ENCODE results near the gene CYB561A3.

CYB561A3 gene

DNA sequence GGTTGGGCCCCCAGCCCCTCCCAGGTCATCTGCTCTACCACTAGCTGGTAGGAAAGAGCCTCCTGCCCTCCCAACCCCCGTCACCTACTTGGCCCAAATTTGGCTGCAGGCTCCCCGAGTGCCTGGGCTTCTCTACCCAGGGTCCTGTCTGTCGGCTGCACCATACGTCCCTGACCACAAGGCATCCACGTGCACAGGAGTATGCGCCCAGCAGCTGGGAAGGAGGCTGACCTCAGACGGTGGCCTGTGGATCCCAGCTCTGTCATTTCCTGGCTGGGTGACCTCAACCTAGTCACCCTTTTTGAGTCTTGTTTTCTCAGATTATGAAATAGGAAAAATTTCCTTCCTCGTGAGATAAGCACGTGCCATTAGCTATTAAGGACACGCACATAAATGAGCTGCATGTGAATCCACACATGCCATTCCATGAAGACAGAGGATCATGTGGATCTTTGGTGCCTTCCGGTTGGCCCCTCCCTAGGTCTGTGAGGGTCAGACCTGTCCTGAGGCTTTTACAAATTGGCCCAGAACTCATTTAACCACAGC lies 13.7 kb downstream of the CYB561A3 start:
- H3K36me3 ChIP-seq (ENCODE audit: control insufficient read depth in 1 of 2, insufficient read depth in 2 of 2, low read length in 2 of 2) = peaks cover 30 to 86% of the 10 kb centered on the region in 2 donors
- H3K4me1 ChIP-seq (ENCODE audit: control insufficient read depth in 1 of 2, insufficient read depth in 2 of 2, low read length in 2 of 2) = peaks cover 24 to 25% of the 10 kb centered on the region in 2 donors
- H3K27me3 ChIP-seq (ENCODE audit: control insufficient read depth in 1 of 2, insufficient read depth in 2 of 2, low read length in 2 of 2) = no peaks in the 10 kb centered on the region
- H3K9me3 ChIP-seq (ENCODE audit: control insufficient read depth in 1 of 2, low read length in 2 of 2) = no peaks in the 10 kb centered on the region
- no peak overlapping the region for H3K27ac ChIP-seq (ENCODE audit: low read depth, low read length)
- H3K9ac ChIP-seq (ENCODE audit: low read depth in 1 of 2, low read length in 2 of 2) = no peak overlapping the region
- no peak overlapping the region for H3K4me3 ChIP-seq (ENCODE audit: low read depth in 1 of 2, low read length in 2 of 2)

DNA sequence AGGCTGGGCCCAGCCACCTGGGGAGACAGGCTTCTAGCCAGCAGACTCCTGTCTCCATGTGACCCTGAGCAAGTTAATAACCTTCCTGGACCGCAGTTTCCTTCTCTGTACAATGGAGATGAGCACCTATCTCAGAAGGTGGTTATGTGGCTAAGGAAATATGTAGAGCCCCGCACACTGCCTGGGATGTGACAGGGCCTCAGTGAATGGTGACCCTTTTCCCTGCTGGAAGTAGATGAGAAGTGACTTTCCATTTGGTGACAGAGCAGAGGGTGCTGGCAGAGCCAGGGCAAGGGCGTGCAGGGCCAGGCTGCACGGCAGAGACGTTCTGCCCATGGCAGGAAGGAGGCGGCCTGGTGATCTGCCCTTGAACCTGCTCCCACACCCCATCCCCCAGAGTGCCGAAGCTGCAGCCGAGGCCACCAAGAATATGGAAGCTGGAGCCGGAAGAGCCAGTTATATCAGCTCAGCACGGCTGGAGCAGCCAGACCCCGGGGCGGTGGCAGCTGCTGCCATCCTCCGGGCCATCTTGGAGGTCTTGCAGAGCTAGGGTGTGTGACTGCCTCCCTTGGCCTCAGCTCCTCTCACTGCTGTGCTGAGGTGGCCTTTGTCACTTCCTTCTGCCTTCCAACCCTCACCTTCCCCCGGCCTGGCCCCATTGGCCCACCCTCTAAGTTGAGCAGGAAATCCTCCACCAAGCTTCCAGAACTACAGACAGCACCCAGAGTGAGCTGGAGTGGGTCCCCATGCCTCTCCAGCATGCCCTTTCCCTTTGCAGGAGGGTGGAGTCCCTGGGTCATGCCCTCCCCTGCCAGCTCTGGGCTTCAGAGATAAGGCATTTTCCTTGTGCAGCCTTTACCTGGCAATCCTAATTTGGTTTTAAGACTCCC lies 15.5 kb downstream of the CYB561A3 start:
- peaks cover 41 to 95% of the 10 kb centered on the region in 2 donors for H3K36me3 ChIP-seq (ENCODE audit: control insufficient read depth in 1 of 2, insufficient read depth in 2 of 2, low read length in 2 of 2)
- no peaks in the 10 kb centered on the region for H3K9me3 ChIP-seq (ENCODE audit: control insufficient read depth in 1 of 2, low read length in 2 of 2)
- no peaks in the 10 kb centered on the region for H3K27me3 ChIP-seq (ENCODE audit: control insufficient read depth in 1 of 2, insufficient read depth in 2 of 2, low read length in 2 of 2)
- peak overlapping the region in 1 of 2 donors; percentile 32 for H3K4me3 ChIP-seq (ENCODE audit: low read depth in 1 of 2, low read length in 2 of 2)
- H3K4me1 ChIP-seq (ENCODE audit: control insufficient read depth in 1 of 2, insufficient read depth in 2 of 2, low read length in 2 of 2) = peaks cover 22 to 24% of the 10 kb centered on the region in 2 donors
- H3K27ac ChIP-seq (ENCODE audit: low read depth, low read length) = no peak overlapping the region
- H3K9ac ChIP-seq (ENCODE audit: low read depth in 1 of 2, low read length in 2 of 2) = no peak overlapping the region

DNA sequence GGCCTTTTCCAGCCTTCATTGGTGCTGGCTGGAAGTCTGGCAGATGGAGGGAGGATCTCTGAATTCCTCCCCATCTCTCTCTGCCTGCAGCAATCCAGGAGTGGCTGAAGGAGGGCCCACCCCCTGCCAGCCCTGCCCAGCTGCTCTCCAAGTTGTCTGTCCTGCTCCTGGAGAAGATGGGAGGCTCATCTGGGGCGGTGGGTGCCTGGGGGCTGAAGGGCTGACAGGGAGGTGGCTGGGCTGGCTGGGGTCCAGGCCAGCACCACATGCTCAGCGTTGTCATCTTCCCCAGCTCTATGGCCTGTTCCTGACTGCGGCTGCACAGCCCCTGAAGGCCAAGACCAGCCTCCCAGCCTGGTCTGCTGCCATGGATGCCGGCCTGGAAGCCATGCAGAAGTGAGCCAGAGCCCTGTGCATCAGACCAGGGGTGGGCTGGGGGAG lies 16.5 kb downstream of the CYB561A3 start:
- Histone ChIP-seq H3K9ac (ENCODE audit: low read depth in 1 of 2, low read length in 2 of 2) (no peak overlapping the region), H3K4me1 (ENCODE audit: control insufficient read depth in 1 of 2, insufficient read depth in 2 of 2, low read length in 2 of 2) (peaks cover 22 to 24% of the 10 kb centered on the region in 2 donors), H3K27ac (ENCODE audit: low read depth, low read length) (peak overlapping the region; percentile 13), H3K27me3 (ENCODE audit: control insufficient read depth in 1 of 2, insufficient read depth in 2 of 2, low read length in 2 of 2) (no peaks in the 10 kb centered on the region), H3K9me3 (ENCODE audit: control insufficient read depth in 1 of 2, low read length in 2 of 2) (no peaks in the 10 kb centered on the region), H3K4me3 (ENCODE audit: low read depth in 1 of 2, low read length in 2 of 2) (no peak overlapping the region), H3K36me3 (ENCODE audit: control insufficient read depth in 1 of 2, insufficient read depth in 2 of 2, low read length in 2 of 2) (peaks cover 39 to 93% of the 10 kb centered on the region in 2 donors)

DNA sequence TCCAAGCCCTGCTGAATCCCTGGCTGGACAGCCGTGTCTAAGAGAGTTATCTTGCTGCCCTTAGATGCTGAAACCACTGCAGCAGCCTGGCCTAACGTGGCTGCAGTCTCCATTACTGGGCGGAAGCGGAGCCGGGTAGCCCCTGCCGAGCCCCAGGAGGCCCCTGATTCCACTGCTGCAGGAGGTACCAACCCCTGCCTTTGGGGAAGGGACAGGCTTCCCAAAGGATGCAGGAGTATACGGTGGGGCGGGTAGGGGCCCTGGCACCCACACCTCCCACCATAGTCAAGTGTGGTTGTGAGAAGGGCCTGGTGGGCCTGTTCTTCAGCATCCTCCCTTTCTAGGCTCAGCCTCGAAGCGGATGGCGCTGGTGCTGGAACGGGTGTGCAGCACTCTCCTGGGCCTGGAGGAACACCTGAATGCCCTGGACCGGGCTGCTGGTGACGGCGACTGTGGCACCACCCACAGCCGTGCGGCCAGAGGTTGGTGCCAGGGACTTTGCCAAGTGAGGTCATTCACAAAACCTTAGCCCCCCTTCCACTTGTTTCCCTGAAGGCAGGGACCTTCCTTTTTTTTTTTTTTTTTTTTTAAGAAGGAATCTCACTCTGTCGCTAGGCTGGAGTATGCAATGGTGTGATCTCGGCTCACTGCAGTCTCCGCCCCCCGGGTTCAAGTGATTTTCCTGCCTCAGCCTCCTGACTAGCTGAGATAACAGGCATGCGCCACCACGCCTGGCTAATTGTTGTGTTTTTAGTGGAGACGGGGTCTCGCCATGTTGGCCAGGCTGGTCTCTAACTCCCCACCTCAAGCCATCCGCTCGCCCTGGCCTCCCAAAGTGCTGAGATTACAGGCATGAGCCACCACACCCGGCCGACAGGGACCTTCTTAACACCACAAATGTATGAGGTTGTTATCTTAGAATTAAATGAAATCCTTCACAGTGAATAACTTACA lies 17.6 kb downstream of the CYB561A3 start:
- Histone ChIP-seq H3K27me3 (ENCODE audit: control insufficient read depth in 1 of 2, insufficient read depth in 2 of 2, low read length in 2 of 2) (no peaks in the 10 kb centered on the region), H3K4me3 (ENCODE audit: low read depth in 1 of 2, low read length in 2 of 2) (no peak overlapping the region), H3K9ac (ENCODE audit: low read depth in 1 of 2, low read length in 2 of 2) (no peak overlapping the region), H3K4me1 (ENCODE audit: control insufficient read depth in 1 of 2, insufficient read depth in 2 of 2, low read length in 2 of 2) (peaks cover 22 to 24% of the 10 kb centered on the region in 2 donors), H3K27ac (ENCODE audit: low read depth, low read length) (no peak overlapping the region), H3K36me3 (ENCODE audit: control insufficient read depth in 1 of 2, insufficient read depth in 2 of 2, low read length in 2 of 2) (peaks cover 31 to 88% of the 10 kb centered on the region in 2 donors), H3K9me3 (ENCODE audit: control insufficient read depth in 1 of 2, low read length in 2 of 2) (no peaks in the 10 kb centered on the region)

DNA sequence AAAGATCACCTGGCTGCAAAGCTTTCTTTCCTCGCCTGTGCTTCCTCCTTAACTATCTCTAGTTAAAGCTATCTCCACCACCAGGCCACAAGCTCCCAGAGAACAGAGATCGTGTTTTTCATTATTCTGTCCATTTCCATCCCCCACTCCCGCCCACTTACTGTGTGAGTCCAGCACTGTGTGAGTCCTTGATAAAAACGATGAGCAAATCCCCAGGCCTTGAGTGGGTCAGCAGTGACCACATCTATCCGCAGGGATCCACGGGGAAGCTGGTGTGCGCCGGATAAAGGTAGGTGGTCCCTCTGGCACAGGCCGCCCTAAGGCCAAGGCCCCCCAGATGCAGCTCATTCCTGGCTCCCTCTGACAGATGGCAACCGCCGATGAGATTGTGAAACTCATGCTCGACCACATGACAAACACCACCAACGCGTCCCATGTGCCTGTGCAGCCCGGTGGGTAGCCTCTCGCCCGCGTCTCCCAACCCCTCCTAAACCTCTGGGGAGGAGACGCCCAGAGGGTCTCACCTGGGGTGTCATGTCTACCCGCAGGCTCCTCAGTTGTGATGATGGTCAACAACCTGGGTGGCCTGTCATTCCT lies 19.4 kb downstream of the CYB561A3 start:
- no peak overlapping the region for H3K4me3 ChIP-seq (ENCODE audit: low read depth in 1 of 2, low read length in 2 of 2)
- H3K9ac ChIP-seq (ENCODE audit: low read depth in 1 of 2, low read length in 2 of 2) = no peak overlapping the region
- H3K27ac ChIP-seq (ENCODE audit: low read depth, low read length) = no peak overlapping the region
- peaks cover 22 to 24% of the 10 kb centered on the region in 2 donors for H3K4me1 ChIP-seq (ENCODE audit: control insufficient read depth in 1 of 2, insufficient read depth in 2 of 2, low read length in 2 of 2)
- no peaks in the 10 kb centered on the region for H3K27me3 ChIP-seq (ENCODE audit: control insufficient read depth in 1 of 2, insufficient read depth in 2 of 2, low read length in 2 of 2)
- H3K36me3 ChIP-seq (ENCODE audit: control insufficient read depth in 1 of 2, insufficient read depth in 2 of 2, low read length in 2 of 2) = peaks cover 43 to 87% of the 10 kb centered on the region in 2 donors
- H3K9me3 ChIP-seq (ENCODE audit: control insufficient read depth in 1 of 2, low read length in 2 of 2) = no peaks in the 10 kb centered on the region

DNA sequence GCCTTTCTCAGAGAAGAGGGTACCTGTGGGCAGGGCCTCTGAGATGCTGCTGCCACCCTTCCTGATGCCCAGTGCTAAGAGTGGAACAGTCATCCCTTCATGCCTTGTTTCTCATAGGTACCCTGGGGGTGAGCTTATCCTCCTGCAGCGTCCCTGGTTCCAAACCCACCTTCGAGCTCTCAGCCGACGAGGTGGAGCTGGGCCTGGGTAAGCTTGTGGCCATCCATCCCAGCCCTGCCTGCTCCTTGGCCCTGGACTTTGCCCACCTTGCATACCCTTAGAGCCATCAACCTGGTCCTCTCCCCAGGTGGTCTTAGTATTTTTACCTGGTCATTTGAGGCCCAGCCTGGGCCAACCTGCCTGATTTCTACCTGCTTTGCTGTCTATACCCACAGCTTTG lies 20.0 kb downstream of the CYB561A3 start:
- no peak overlapping the region for H3K9ac ChIP-seq (ENCODE audit: low read depth in 1 of 2, low read length in 2 of 2)
- peaks cover 43 to 87% of the 10 kb centered on the region in 2 donors for H3K36me3 ChIP-seq (ENCODE audit: control insufficient read depth in 1 of 2, insufficient read depth in 2 of 2, low read length in 2 of 2)
- peaks cover 23 to 26% of the 10 kb centered on the region in 2 donors for H3K4me1 ChIP-seq (ENCODE audit: control insufficient read depth in 1 of 2, insufficient read depth in 2 of 2, low read length in 2 of 2)
- H3K9me3 ChIP-seq (ENCODE audit: control insufficient read depth in 1 of 2, low read length in 2 of 2) = no peaks in the 10 kb centered on the region
- no peak overlapping the region for H3K4me3 ChIP-seq (ENCODE audit: low read depth in 1 of 2, low read length in 2 of 2)
- no peaks in the 10 kb centered on the region for H3K27me3 ChIP-seq (ENCODE audit: control insufficient read depth in 1 of 2, insufficient read depth in 2 of 2, low read length in 2 of 2)
- H3K27ac ChIP-seq (ENCODE audit: low read depth, low read length) = no peak overlapping the region

DNA sequence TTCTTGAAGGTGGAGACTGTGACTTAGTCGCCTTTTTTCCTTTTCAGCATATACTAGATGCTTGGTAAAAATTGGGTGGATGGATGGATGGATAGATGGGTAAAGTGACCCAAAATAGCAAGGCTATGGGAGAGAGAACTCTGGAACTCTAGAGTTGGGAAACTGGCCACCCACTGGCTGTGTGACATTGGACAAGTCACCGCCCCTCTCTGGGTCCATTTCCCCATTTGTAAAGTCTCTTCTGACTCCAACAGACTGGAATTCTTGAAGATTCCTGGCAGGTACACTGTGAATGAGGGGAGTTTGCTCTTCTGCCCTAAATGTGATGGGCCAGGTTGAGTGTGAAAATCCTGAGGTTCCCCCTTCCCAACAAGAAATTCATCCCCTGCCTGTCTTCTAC lies 20.7 kb downstream of the CYB561A3 start:
- Histone ChIP-seq H3K27ac (ENCODE audit: low read depth, low read length) (no peak overlapping the region), H3K9ac (ENCODE audit: low read depth in 1 of 2, low read length in 2 of 2) (no peak overlapping the region), H3K9me3 (ENCODE audit: control insufficient read depth in 1 of 2, low read length in 2 of 2) (no peaks in the 10 kb centered on the region), H3K4me3 (ENCODE audit: low read depth in 1 of 2, low read length in 2 of 2) (no peak overlapping the region), H3K4me1 (ENCODE audit: control insufficient read depth in 1 of 2, insufficient read depth in 2 of 2, low read length in 2 of 2) (peaks cover 20 to 23% of the 10 kb centered on the region in 2 donors), H3K36me3 (ENCODE audit: control insufficient read depth in 1 of 2, insufficient read depth in 2 of 2, low read length in 2 of 2) (peaks cover 40 to 85% of the 10 kb centered on the region in 2 donors), H3K27me3 (ENCODE audit: control insufficient read depth in 1 of 2, insufficient read depth in 2 of 2, low read length in 2 of 2) (no peaks in the 10 kb centered on the region)

DNA sequence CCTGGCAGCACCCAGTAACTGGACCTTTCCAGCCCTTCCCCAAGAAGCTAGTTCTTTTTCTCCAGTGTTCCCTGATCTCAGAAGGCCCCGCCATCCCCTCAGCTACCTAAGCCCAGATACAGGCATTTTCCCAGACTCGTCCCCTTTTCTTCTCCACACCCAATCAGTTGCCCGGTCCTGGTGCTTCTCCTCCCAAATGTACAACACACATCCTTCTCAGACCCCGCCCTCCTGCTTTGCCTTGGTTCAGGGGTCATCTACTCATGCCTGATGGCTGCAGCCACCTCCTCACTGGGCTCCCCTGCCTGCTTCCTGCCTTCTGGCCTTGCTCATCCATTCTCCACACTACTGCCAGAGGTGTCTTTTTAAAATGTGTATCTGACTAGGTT lies 22.2 kb downstream of the CYB561A3 start:
- Histone ChIP-seq H3K4me1 (ENCODE audit: control insufficient read depth in 1 of 2, insufficient read depth in 2 of 2, low read length in 2 of 2) (peaks cover 17 to 19% of the 10 kb centered on the region in 2 donors), H3K9ac (ENCODE audit: low read depth in 1 of 2, low read length in 2 of 2) (no peak overlapping the region), H3K4me3 (ENCODE audit: low read depth in 1 of 2, low read length in 2 of 2) (no peak overlapping the region), H3K27me3 (ENCODE audit: control insufficient read depth in 1 of 2, insufficient read depth in 2 of 2, low read length in 2 of 2) (no peaks in the 10 kb centered on the region), H3K9me3 (ENCODE audit: control insufficient read depth in 1 of 2, low read length in 2 of 2) (no peaks in the 10 kb centered on the region), H3K27ac (ENCODE audit: low read depth, low read length) (no peak overlapping the region), H3K36me3 (ENCODE audit: control insufficient read depth in 1 of 2, insufficient read depth in 2 of 2, low read length in 2 of 2) (peaks cover 36 to 70% of the 10 kb centered on the region in 2 donors)

DNA sequence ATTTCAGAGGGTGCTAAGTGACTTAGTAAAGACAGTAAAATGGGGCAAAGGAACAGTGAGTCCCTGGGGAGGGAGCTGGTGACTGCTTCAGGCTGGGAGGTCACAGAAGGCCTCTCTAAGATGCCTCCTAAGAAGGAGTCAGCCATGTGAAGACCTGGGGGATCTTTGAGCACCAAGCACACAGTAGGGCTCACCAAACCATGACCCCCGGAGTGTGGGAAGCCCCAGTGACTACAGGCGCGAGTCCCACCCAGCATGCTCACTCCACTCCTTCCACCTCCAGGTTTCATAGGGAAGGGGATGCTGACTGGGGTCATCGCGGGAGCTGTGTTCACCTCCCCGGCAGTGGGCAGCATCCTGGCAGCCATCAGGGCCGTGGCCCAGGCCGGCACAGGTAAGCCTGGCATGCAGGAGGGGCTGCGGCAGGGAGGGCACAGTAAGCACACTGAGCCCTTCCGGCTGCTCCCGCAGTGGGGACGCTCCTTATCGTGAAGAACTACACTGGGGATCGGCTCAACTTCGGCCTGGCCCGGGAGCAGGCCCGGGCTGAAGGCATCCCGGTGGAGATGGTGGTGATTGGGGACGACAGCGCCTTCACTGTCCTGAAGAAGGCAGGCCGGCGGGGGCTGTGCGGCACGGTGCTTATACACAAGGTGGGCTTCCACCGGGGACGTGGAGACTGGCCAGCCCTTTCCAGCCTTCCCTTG lies 22.7 kb downstream of the CYB561A3 start:
- Histone ChIP-seq H3K36me3 (ENCODE audit: control insufficient read depth in 1 of 2, insufficient read depth in 2 of 2, low read length in 2 of 2) (peaks cover 36 to 64% of the 10 kb centered on the region in 2 donors), H3K4me1 (ENCODE audit: control insufficient read depth in 1 of 2, insufficient read depth in 2 of 2, low read length in 2 of 2) (peaks cover 21 to 24% of the 10 kb centered on the region in 2 donors), H3K27me3 (ENCODE audit: control insufficient read depth in 1 of 2, insufficient read depth in 2 of 2, low read length in 2 of 2) (no peaks in the 10 kb centered on the region), H3K9me3 (ENCODE audit: control insufficient read depth in 1 of 2, low read length in 2 of 2) (no peaks in the 10 kb centered on the region), H3K27ac (ENCODE audit: low read depth, low read length) (no peak overlapping the region), H3K9ac (ENCODE audit: low read depth in 1 of 2, low read length in 2 of 2) (no peak overlapping the region), H3K4me3 (ENCODE audit: low read depth in 1 of 2, low read length in 2 of 2) (no peak overlapping the region)
